ENCODE measurements around the gene SPECC1L.

The SPECC1L gene

DNA sequence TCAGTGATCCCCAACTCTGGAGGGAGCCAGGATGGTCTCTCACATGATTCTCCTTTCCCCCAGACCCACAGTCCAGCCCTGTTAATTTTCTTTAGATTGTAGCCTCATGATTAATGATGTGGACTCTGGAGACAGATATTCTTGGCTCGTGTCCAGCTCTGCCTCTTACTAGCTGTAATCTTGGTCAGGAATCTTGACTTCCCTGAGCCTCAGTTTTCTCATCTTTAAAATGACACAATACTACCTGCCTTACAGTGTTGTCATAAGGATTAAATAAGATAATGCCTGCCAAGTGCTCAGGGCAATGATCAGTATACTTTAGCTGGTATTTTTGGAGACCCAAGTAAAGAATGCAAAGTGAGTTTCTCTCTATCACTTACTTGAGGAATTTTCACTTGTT lies 60.0 kb downstream of the SPECC1L start:
- peak; percentile 18 for DNase-seq (ENCODE audit: low read depth)
- H3K4me3 ChIP-seq (replicated peaks; ENCODE audit: low read depth, low read length): no peak overlapping the region
- no peak for TF ChIP-seq CTCF (IDR thresholded peaks at IDR 0.05; ENCODE audit: low read length, missing control alignments)

- DNase-seq (ENCODE audit: low read depth): no peak
- no peak overlapping the region for H3K4me3 ChIP-seq (replicated peaks; ENCODE audit: low read depth, low read length)
- TF ChIP-seq CTCF (IDR thresholded peaks at IDR 0.05; ENCODE audit: low read length, missing control alignments): no peak
Measured at GRCh38 chr22:24331468-24332440, 61.1 kb downstream of the SPECC1L start.

GRCh38 chr22:24333301-24333700 lies 62.7 kb downstream of the SPECC1L start:
- H3K4me3 ChIP-seq (replicated peaks; ENCODE audit: low read depth, low read length): no peak overlapping the region
- TF ChIP-seq CTCF (IDR thresholded peaks at IDR 0.05; ENCODE audit: low read length, missing control alignments): no peak
- DNase-seq (ENCODE audit: low read depth): peak; percentile 47

GRCh38 chr22:24335496-24335895 lies 64.9 kb downstream of the SPECC1L start:
- no peak overlapping the region for H3K4me3 ChIP-seq (replicated peaks; ENCODE audit: low read depth, low read length)
- no peak for TF ChIP-seq CTCF (IDR thresholded peaks at IDR 0.05; ENCODE audit: low read length, missing control alignments)
- peak; percentile 41 for DNase-seq (ENCODE audit: low read depth)

GRCh38 chr22:24337894-24338645 lies 67.4 kb downstream of the SPECC1L start:
- TF ChIP-seq CTCF (IDR thresholded peaks at IDR 0.05; ENCODE audit: low read length, missing control alignments): no peak
- DNase-seq (ENCODE audit: low read depth): no peak
- H3K4me3 ChIP-seq (replicated peaks; ENCODE audit: low read depth, low read length): no peak overlapping the region

GRCh38 chr22:24338726-24339451 lies 68.3 kb downstream of the SPECC1L start:
- H3K4me3 ChIP-seq (replicated peaks; ENCODE audit: low read depth, low read length): no peak overlapping the region
- TF ChIP-seq CTCF (IDR thresholded peaks at IDR 0.05; ENCODE audit: low read length, missing control alignments): no peak
- DNase-seq (ENCODE audit: low read depth): no peak
